ENCODE data around the gene SLC17A7. TPM values are rescaled to one million over a fixed set of nuclear protein-coding genes. Genes with fewer than 3 reads are reported as not detected.

SLC17A7 gene
- total and polyA plus RNA-seq, 2 of the 4 experiments (the other 2 are of a cell fraction) = 0.03 TPM; not detected in 1

DNA sequence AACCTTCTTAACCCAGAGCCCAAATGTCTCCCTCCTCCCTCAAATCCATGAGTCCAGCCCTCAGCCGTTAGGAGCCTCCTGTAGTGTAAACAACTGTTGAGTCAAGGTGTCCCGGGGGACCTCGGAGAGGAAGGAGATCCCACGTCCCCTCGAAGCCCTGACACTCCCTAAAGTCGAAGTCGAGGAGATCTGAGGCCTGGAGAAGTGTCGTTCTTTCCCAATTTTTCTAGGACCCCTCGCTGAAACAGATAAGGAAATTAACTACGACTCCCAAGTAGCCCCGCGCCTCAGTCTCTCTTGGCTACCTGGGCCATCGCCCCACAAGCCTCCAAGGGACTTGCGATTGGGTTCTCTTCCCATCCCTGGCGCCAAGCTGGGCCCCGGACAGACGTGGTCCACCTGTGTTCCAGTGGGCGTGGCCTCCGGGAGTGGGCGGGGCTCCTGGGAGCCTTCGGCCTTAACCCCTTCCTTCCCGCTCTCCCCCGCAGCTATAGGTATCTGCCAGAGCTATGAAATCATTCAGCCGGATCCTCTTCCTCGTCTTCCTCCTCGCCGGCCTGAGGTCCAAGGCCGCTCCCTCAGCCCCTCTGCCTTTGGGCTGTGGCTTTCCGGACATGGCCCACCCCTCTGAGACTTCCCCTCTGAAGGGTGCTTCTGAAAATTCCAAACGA is 15.3 kb downstream of the SLC17A7 start:
- Histone ChIP-seq H4K91ac (ENCODE audit: insufficient read depth, low read depth, low read length) (no peak overlapping the region), H3K27ac (ENCODE audit: insufficient read depth, low read length) (no peak overlapping the region), H4K8ac (ENCODE audit: low read depth in 2 of 2, low read length in 2 of 2) (no peak overlapping the region), H3K4ac (ENCODE audit: low read depth, low read length) (no peak overlapping the region), H2BK5ac (ENCODE audit: low read depth, low read length, poor library complexity, severe bottlenecking) (no peak overlapping the region), H3K4me1 (ENCODE audit: control insufficient read depth, insufficient read depth, low read length) (peaks cover 2% of the 10 kb centered on the region; the same call in 1 of the 2 replicates), H4K20me1 (ENCODE audit: insufficient read depth, low read length) (no peaks in the 10 kb centered on the region), H3K4me3 (ENCODE audit: insufficient read depth, low read depth, low read length) (no peak overlapping the region), H3K14ac (replicated peaks; ENCODE audit: low read depth, low read length) (no peak overlapping the region), H3K36me3 (ENCODE audit: control insufficient read depth, insufficient read depth, low read length) (no peaks in the 10 kb centered on the region), H3K27me3 (ENCODE audit: control insufficient read depth, insufficient read depth, low read length) (peaks cover 93% of the 10 kb centered on the region), H2AK5ac (ENCODE audit: low read depth, low read length) (no peak overlapping the region), H4K5ac (ENCODE audit: low read depth, low read length) (no peak overlapping the region), H3K79me1 (ENCODE audit: low read depth in 1 of 2, low read length in 2 of 2) (no peaks in the 10 kb centered on the region), H3K18ac (ENCODE audit: low read depth, low read length) (no peak overlapping the region), H2BK120ac (ENCODE audit: low read depth, low read length) (no peak overlapping the region), H2AFZ (replicated peaks; ENCODE audit: low read length, poor library complexity) (no peak overlapping the region), H3K9ac (ENCODE audit: low read depth, low read length) (no peak overlapping the region), H2AK9ac (replicated peaks; ENCODE audit: low read depth, low read length, poor library complexity) (no peak overlapping the region), H3K9me3 (ENCODE audit: control insufficient read depth, insufficient read depth, low read length) (peaks cover 2% of the 10 kb centered on the region; the same call in 1 of the 2 replicates), H2BK15ac (ENCODE audit: low read depth, low read length) (no peak overlapping the region), H3K9me1 (ENCODE audit: insufficient read depth, low read length) (no peaks in the 10 kb centered on the region), H3K56ac (ENCODE audit: extremely low read depth, insufficient read depth, low read length) (no peak overlapping the region), H3K4me2 (ENCODE audit: low read depth, low read length) (no peak overlapping the region), H2BK20ac (ENCODE audit: low read depth, low read length) (no peak overlapping the region), H3K23ac (ENCODE audit: low read depth, low read length) (no peak overlapping the region)
- TF ChIP-seq SMC3 (IDR thresholded peaks at IDR 0.05; ENCODE audit: low read depth, low read length) (no peak), RCOR1 (IDR thresholded peaks at IDR 0.05; ENCODE audit: insufficient replicate concordance, low read length) (no peak), MAZ (IDR thresholded peaks at IDR 0.05; ENCODE audit: borderline replicate concordance, low read depth, low read length) (no peak), RFX5 (IDR thresholded peaks at IDR 0.05; ENCODE audit: low read depth, low read length) (no peak), FOS (IDR thresholded peaks at IDR 0.05; ENCODE audit: low read depth, low read length) (no peak), BHLHE40 (IDR thresholded peaks at IDR 0.05; ENCODE audit: low read depth, low read length) (no peak), MXI1 (IDR thresholded peaks at IDR 0.05; ENCODE audit: borderline replicate concordance, low read depth, low read length) (no peak), NFE2L2 (IDR thresholded peaks at IDR 0.05; ENCODE audit: low read depth, low read length) (no peak), MAFK (IDR thresholded peaks at IDR 0.05; ENCODE audit: low read depth, low read length) (no peak), RAD21 (IDR thresholded peaks at IDR 0.05; ENCODE audit: low read length) (no peak), CEBPB (IDR thresholded peaks at IDR 0.05; ENCODE audit: low read depth, low read length) (no peak), POLR2A (IDR thresholded peaks at IDR 0.05; ENCODE audit: low read depth, low read length) (no peak), CHD1 (IDR thresholded peaks at IDR 0.05; ENCODE audit: low read depth, low read length) (no peak)
- TF ChIP-seq, protein P1, sequence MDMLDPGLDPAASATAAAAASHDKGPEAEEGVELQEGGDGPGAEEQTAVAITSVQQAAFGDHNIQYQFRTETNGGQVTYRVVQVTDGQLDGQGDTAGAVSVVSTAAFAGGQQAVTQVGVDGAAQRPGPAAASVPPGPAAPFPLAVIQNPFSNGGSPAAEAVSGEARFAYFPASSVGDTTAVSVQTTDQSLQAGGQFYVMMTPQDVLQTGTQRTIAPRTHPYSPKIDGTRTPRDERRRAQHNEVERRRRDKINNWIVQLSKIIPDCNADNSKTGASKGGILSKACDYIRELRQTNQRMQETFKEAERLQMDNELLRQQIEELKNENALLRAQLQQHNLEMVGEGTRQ (IDR thresholded peaks at IDR 0.05; ENCODE audit: low read depth, low read length) = no peak
- TF ChIP-seq, protein P2, sequence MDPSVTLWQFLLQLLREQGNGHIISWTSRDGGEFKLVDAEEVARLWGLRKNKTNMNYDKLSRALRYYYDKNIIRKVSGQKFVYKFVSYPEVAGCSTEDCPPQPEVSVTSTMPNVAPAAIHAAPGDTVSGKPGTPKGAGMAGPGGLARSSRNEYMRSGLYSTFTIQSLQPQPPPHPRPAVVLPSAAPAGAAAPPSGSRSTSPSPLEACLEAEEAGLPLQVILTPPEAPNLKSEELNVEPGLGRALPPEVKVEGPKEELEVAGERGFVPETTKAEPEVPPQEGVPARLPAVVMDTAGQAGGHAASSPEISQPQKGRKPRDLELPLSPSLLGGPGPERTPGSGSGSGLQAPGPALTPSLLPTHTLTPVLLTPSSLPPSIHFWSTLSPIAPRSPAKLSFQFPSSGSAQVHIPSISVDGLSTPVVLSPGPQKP (IDR thresholded peaks at IDR 0.05; ENCODE audit: borderline replicate concordance, low read depth, low read length) = no peak
- TF ChIP-seq, protein P3, sequence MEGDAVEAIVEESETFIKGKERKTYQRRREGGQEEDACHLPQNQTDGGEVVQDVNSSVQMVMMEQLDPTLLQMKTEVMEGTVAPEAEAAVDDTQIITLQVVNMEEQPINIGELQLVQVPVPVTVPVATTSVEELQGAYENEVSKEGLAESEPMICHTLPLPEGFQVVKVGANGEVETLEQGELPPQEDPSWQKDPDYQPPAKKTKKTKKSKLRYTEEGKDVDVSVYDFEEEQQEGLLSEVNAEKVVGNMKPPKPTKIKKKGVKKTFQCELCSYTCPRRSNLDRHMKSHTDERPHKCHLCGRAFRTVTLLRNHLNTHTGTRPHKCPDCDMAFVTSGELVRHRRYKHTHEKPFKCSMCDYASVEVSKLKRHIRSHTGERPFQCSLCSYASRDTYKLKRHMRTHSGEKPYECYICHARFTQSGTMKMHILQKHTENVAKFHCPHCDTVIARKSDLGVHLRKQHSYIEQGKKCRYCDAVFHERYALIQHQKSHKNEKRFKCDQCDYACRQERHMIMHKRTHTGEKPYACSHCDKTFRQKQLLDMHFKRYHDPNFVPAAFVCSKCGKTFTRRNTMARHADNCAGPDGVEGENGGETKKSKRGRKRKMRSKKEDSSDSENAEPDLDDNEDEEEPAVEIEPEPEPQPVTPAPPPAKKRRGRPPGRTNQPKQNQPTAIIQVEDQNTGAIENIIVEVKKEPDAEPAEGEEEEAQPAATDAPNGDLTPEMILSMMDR (conservative IDR thresholded peaks at IDR 0.05; ENCODE audit: low read depth, low read length) = no peak
- ChIA-PET CTCF (no interaction called here), POLR2A (ENCODE audit: unreplicated experiment) (no interaction called here)
- DNase-seq (no peak), ATAC-seq (ENCODE audit: low read depth) (no peak)
- intact Hi-C loops (cut with micrococcal nuclease) = no loop called here
- dilution Hi-C loops (cut with HindIII; ENCODE audit: low sequenced_read_pairs, unreplicated experiment) = no loop called here
- 8% methylated on average over 11 of the region's 30 CpGs; no CpG with 5 or more reads in 1 of the 2 experiments for WGBS, 2 experiments (ENCODE audit: extremely low coverage in 2 of 2, insufficient read length in 1 of 2)
- in situ Hi-C loops (cut with MboI; ENCODE audit: low sequenced_read_pairs) = no loop called here
- BruUV-seq (replicated peaks) = no TSS peak

Data from IMR-90 (cell line).